ENCODE data around the gene ULBP3. TPM values are rescaled to one million over a fixed set of nuclear protein-coding genes. Genes with fewer than 3 reads are reported as not detected.

Gene ULBP3
- total RNA-seq, 1 experiment from 2014 or later = 8.1 TPM

- Mint-ChIP-seq H3K4me1 (ENCODE audit: low read depth, unreplicated experiment) (no peaks in the 10 kb centered on the region), H3K4me3 (ENCODE audit: unreplicated experiment) (no peak overlapping the region), H3K36me3 (ENCODE audit: insufficient read depth, unreplicated experiment) (no peaks in the 10 kb centered on the region), H3K9me3 (ENCODE audit: unreplicated experiment) (peaks cover 18% of the 10 kb centered on the region), H3K27ac (ENCODE audit: unreplicated experiment) (no peak overlapping the region), H3K27me3 (ENCODE audit: insufficient read depth, unreplicated experiment) (peaks cover 43% of the 10 kb centered on the region)
- no peak overlapping the region for H3K4me3 ChIP-seq (ENCODE audit: low read depth, low read length)
- H3K36me3 ChIP-seq (ENCODE audit: control insufficient read depth, insufficient read depth, low read length) = no peaks in the 10 kb centered on the region
- ChIA-PET POLR2A (no interaction called here), CTCF (interaction anchor here (0.9 to 1.4 kb wide), 2 partner anchors 17 to 27 kb away, joined by 4 to 7 read pairs; no protein-coding TSS in a partner anchor)
- H3K4me1 ChIP-seq = no peaks in the 10 kb centered on the region
- H3K27me3 ChIP-seq (replicated peaks; ENCODE audit: control insufficient read depth, insufficient read depth, low read length) = no peaks in the 10 kb centered on the region
- BruUV-seq (replicated peaks) = no TSS peak
- DNase-seq = no peak
- intact Hi-C loops (cut with micrococcal nuclease; ENCODE audit: unreplicated experiment) = no loop called here
- no peak for TF ChIP-seq CTCF (IDR thresholded peaks at IDR 0.05; ENCODE audit: insufficient read depth in 1 of 2, low read depth in 1 of 2, low read length in 1 of 2, severe bottlenecking in 1 of 2, unreplicated experiment in 1 of 2)
- H3K9me3 ChIP-seq = no peaks in the 10 kb centered on the region
These were observed 15.5 kb downstream of the ULBP3 start for GRCh38 chr6:150053450-150053849.

- H3K27ac Mint-ChIP-seq (ENCODE audit: unreplicated experiment) = no peak overlapping the region
These were observed 18.1 kb downstream of the ULBP3 start for GRCh38 chr6:150050846-150051245.

GRCh38 chr6:150048099-150048498 lies 20.8 kb downstream of the ULBP3 start:
- H3K4me3 Mint-ChIP-seq (ENCODE audit: unreplicated experiment) = no peak overlapping the region

More at GRCh38 chr6:150050846-150051245, 18.1 kb downstream of the ULBP3 start:
- H3K4me3 ChIP-seq (ENCODE audit: low read depth, low read length) = no peak overlapping the region
- Mint-ChIP-seq H3K36me3 (ENCODE audit: insufficient read depth, unreplicated experiment) (no peaks in the 10 kb centered on the region), H3K4me3 (ENCODE audit: unreplicated experiment) (no peak overlapping the region), H3K9me3 (ENCODE audit: unreplicated experiment) (peaks cover 18% of the 10 kb centered on the region), H3K27me3 (ENCODE audit: insufficient read depth, unreplicated experiment) (peaks cover 41% of the 10 kb centered on the region), H3K4me1 (ENCODE audit: low read depth, unreplicated experiment) (no peaks in the 10 kb centered on the region)
- no peaks in the 10 kb centered on the region; the same call in 1 of the 2 replicates for H3K27me3 ChIP-seq (replicated peaks; ENCODE audit: control insufficient read depth, insufficient read depth, low read length)
- no peaks in the 10 kb centered on the region for H3K9me3 ChIP-seq
- no TSS peak for BruUV-seq (replicated peaks)
- H3K4me1 ChIP-seq = no peaks in the 10 kb centered on the region
- TF ChIP-seq CTCF (IDR thresholded peaks at IDR 0.05; ENCODE audit: insufficient read depth in 1 of 2, low read depth in 1 of 2, low read length in 1 of 2, severe bottlenecking in 1 of 2, unreplicated experiment in 1 of 2) = no peak
- ChIA-PET POLR2A (no interaction called here), CTCF (no interaction called here)
- no peaks in the 10 kb centered on the region for H3K36me3 ChIP-seq (ENCODE audit: control insufficient read depth, insufficient read depth, low read length)
- intact Hi-C loops (cut with micrococcal nuclease; ENCODE audit: unreplicated experiment) = no loop called here
- DNase-seq = no peak

More at GRCh38 chr6:150048099-150048498, 20.8 kb downstream of the ULBP3 start:
- Mint-ChIP-seq H3K36me3 (ENCODE audit: insufficient read depth, unreplicated experiment) (no peaks in the 10 kb centered on the region), H3K27ac (ENCODE audit: unreplicated experiment) (no peak overlapping the region), H3K4me1 (ENCODE audit: low read depth, unreplicated experiment) (no peaks in the 10 kb centered on the region), H3K27me3 (ENCODE audit: insufficient read depth, unreplicated experiment) (peaks cover 21% of the 10 kb centered on the region), H3K9me3 (ENCODE audit: unreplicated experiment) (no peaks in the 10 kb centered on the region)
- intact Hi-C loops (cut with micrococcal nuclease; ENCODE audit: unreplicated experiment) = no loop called here
- no TSS peak for BruUV-seq (replicated peaks)
- Histone ChIP-seq H3K4me3 (ENCODE audit: low read depth, low read length) (no peak overlapping the region), H3K9me3 (no peaks in the 10 kb centered on the region), H3K36me3 (ENCODE audit: control insufficient read depth, insufficient read depth, low read length) (no peaks in the 10 kb centered on the region), H3K27me3 (replicated peaks; ENCODE audit: control insufficient read depth, insufficient read depth, low read length) (no peaks in the 10 kb centered on the region; the same call in 1 of the 2 replicates), H3K4me1 (no peaks in the 10 kb centered on the region)
- no peak for DNase-seq
- ChIA-PET POLR2A (no interaction called here), CTCF (interaction anchor here (0.6 kb wide), 1 partner anchor 272 kb away, joined by 6 read pairs; no protein-coding TSS in a partner anchor)
- no peak for TF ChIP-seq CTCF (IDR thresholded peaks at IDR 0.05; ENCODE audit: insufficient read depth in 1 of 2, low read depth in 1 of 2, low read length in 1 of 2, severe bottlenecking in 1 of 2, unreplicated experiment in 1 of 2)

Data from Caco-2 (cell line).